Upper lobe of right lung (tissue), 1 donor: ENCODE data around the gene GPR183. TPM values are rescaled to one million over a fixed set of nuclear protein-coding genes. Genes with fewer than 3 reads are reported as not detected.
"Not testable (repeated sequence)": the region's sequence is repeated elsewhere in the genome, so short reads cannot be mapped to it uniquely, and the experiment has no call there.

ENCODE experiments used
- ATAC-seq: fragments of 200-7000 bp; cut with Tn5 transposase; one replicate; pipeline ENCODE4 v1.9.1; 2020; ENCODE audit warnings: mild to moderate bottlenecking, moderate library complexity
- DNase-seq: peaks from one replicate; pipeline ENCODE4 v3.0.0-alpha.2; 2020
- H3K27ac ChIP-seq: fragments of 200-600 bp; one replicate; pipeline ENCODE4 v1.8.0; 2022
- H3K27me3 ChIP-seq: fragments of 200-600 bp; one replicate; pipeline ENCODE4 v1.8.0; 2022; ENCODE audit warnings: mild to moderate bottlenecking
- H3K36me3 ChIP-seq: fragments of 200-600 bp; one replicate; pipeline ENCODE4 v1.8.0; 2022
- H3K4me1 ChIP-seq: fragments of 200-600 bp; one replicate; pipeline ENCODE4 v1.8.0; 2022
- H3K4me3 ChIP-seq: fragments of 200-600 bp; one replicate; pipeline ENCODE4 v1.8.0; 2022; ENCODE audit warnings: mild to moderate bottlenecking
- H3K9me3 ChIP-seq: fragments of 200-600 bp; one replicate; pipeline ENCODE4 v1.8.0; 2022
- intact Hi-C: fragments of 100-400 bp; cut with DNase I; formaldehyde crosslinking; loops from one replicate; pipeline ENCODE4 v1.11.0; 2022
- microRNA-seq: library from miRNA; unstranded; fragments of <30 nt; microRNA quantifications from one replicate; pipeline ENCODE4 v1.2.0, GENCODE V29; 2020; ENCODE audit warnings: borderline microRNAs expressed
- total RNA-seq: library from RNA; stranded (reverse); fragmentation: NEBNext Ultra II Directional; extraction: Animal tissue kit (Norgen Biotek cat#: 25700); gene quantifications from one replicate; pipeline ENCODE4 v1.2.1, GENCODE V29; 2021
- TF ChIP-seq, protein P1 (sequence below): fragments of 200-600 bp; IDR thresholded peaks from one replicate; pipeline ENCODE4 v1.8.0; 2022; ENCODE audit warnings: antibody characterized with exemption
- donor health status: DM: no; HTN: yes; CAD: no; lungs with severe emphysema.

Gene GPR183
- total RNA-seq, 1 donor from 2014 or later: 13.6 TPM

DNA sequence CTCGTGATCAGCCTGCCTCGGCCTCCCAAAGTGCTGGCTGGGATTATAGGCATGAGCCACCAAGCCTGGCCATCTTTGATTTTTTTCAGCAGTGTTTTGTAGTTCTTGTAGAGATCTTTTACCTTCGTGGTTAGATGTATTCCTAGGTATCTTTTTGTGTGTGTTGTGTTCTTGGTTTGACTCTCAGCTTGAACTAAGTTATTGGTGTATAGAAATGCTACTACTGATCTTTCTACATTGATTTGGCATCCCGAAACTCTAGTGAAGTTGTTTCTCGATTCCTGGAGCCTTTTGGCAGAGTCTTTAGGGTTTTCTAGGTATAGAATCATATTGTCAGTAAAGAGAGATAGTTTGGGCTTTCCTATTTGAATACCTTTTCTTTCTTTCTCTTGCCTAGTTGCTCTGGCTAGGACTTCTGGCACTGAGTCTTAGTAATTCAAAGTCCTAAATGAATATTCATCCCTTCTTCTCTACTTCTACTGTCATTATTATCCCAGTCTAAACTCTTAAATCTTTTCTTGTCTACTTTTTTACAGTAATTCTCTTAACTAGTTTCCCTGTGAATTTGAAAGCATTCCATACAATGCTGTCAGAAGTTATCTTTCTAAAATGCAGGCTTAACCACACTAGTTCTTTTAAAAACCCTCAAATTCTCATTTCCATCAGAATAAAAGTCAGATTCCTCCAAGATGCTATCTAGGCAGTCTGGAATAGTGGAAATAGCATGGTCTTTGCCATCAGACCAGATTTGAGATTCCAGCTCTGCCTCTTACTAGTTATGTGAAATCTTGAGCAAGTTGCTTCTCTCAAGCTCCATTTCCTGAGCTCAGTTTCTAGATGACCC is 56.0 kb downstream of the GPR183 start:
- peaks cover 7% of the 10 kb centered on the region for H3K36me3 ChIP-seq
- no peaks in the 10 kb centered on the region for H3K4me1 ChIP-seq
- intact Hi-C loops: no loop called here
- ATAC-seq (no peak), DNase-seq (no peak)
- no peak overlapping the region for H3K27ac ChIP-seq
- H3K4me3 ChIP-seq: no peak overlapping the region
- no peaks in the 10 kb centered on the region for H3K9me3 ChIP-seq
- TF ChIP-seq, protein P1, sequence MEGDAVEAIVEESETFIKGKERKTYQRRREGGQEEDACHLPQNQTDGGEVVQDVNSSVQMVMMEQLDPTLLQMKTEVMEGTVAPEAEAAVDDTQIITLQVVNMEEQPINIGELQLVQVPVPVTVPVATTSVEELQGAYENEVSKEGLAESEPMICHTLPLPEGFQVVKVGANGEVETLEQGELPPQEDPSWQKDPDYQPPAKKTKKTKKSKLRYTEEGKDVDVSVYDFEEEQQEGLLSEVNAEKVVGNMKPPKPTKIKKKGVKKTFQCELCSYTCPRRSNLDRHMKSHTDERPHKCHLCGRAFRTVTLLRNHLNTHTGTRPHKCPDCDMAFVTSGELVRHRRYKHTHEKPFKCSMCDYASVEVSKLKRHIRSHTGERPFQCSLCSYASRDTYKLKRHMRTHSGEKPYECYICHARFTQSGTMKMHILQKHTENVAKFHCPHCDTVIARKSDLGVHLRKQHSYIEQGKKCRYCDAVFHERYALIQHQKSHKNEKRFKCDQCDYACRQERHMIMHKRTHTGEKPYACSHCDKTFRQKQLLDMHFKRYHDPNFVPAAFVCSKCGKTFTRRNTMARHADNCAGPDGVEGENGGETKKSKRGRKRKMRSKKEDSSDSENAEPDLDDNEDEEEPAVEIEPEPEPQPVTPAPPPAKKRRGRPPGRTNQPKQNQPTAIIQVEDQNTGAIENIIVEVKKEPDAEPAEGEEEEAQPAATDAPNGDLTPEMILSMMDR: no peak
- H3K27me3 ChIP-seq: no peaks in the 10 kb centered on the region

DNA sequence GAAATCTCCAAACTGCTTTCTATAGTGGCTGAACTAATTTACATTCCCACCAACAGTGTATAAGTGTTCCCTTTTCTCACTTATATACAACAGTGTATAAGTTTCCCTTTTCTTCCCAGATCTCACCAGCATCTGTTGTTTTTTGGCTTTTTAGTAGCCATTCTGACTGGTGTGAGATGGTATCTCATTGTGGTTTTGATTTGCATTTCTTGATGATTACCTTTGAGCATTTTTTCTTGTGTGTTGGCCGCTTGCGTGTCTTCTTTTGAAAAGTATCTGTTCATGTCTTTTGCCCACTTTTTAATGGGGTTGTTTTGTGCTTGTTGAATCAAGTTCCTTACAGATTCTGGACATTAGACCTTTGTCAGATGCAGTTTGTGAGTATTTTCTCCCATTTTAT is 57.6 kb downstream of the GPR183 start:
- H3K36me3 ChIP-seq: peaks cover 17% of the 10 kb centered on the region
- ATAC-seq, H3K27me3 ChIP-seq, intact Hi-C loops, DNase-seq, H3K4me1 ChIP-seq, H3K4me3 ChIP-seq, H3K27ac ChIP-seq, H3K9me3 ChIP-seq: not testable (repeated sequence)

GRCh38 chr13:99249178-99249577 is 58.0 kb downstream of the GPR183 start:
- H3K27ac ChIP-seq, DNase-seq, H3K9me3 ChIP-seq, ATAC-seq, H3K4me3 ChIP-seq, H3K27me3 ChIP-seq, H3K4me1 ChIP-seq, intact Hi-C loops: not testable (repeated sequence)
- H3K36me3 ChIP-seq: peaks cover 21% of the 10 kb centered on the region

- H3K9me3 ChIP-seq: no peaks in the 10 kb centered on the region
- TF ChIP-seq, protein P1: no peak
- no peak overlapping the region for H3K4me3 ChIP-seq
- peaks cover 25% of the 10 kb centered on the region for H3K36me3 ChIP-seq
- H3K27ac ChIP-seq: no peak overlapping the region
- no peak for ATAC-seq
- H3K27me3 ChIP-seq: no peaks in the 10 kb centered on the region
- intact Hi-C loops: no loop called here
- no peak for DNase-seq
- H3K4me1 ChIP-seq: no peaks in the 10 kb centered on the region
Observed at GRCh38 chr13:99246100-99246499, 61.1 kb downstream of the GPR183 start.

Small RNAs within 50 kb of the gene (microRNA-seq; reads per million reads assigned to microRNA genes)
- gene MIR623: not detected

Other genes with a start within 250 kb of the GPR183 start
- gene UBAC2, start 106.5 kb downstream of the GPR183 start, total RNA-seq: 50.2 TPM
- gene GPR18, start 49.0 kb downstream of the GPR183 start, total RNA-seq: 0.58 TPM
- gene TM9SF2, start 194.1 kb upstream of the GPR183 start, total RNA-seq: 132 TPM